Astrocyte (in vitro differentiated cells and primary cell): Measurements from ENCODE around the gene ATXN3L.

Source experiments
- CTCF ChIP-seq: IDR thresholded peaks from 2 replicates; pipeline ENCODE4 v1.5.1; 2011; ENCODE audit warnings: low read depth, mild to moderate bottlenecking, inconsistent platforms, low read length, moderate library complexity; ENCODE audit not compliant: insufficient read depth
- EZH2 ChIP-seq: IDR thresholded peaks from 2 replicates; pipeline ENCODE4 v1.6.1; 2012; ENCODE audit warnings: mild to moderate bottlenecking, low read length, inconsistent platforms; ENCODE audit not compliant: insufficient read depth

- TF ChIP-seq CTCF = no peak
- no peak for TF ChIP-seq EZH2
Observed at GRCh38 chrX:13285229-13285628, 34.6 kb downstream of the ATXN3L start.
